WTC11 (cell line): ENCODE data around the gene N4BP2L2. TPM values are rescaled to one million over a fixed set of nuclear protein-coding genes. Genes with fewer than 3 reads are reported as not detected.

Experiments used
- ATAC-seq: fragments of 200-7000 bp; cut with Tn5 transposase; 2 replicates; pipeline ENCODE4 v1.10.0; 2021; ENCODE audit warnings: mild to moderate bottlenecking, moderate library complexity
- CTCF ChIA-PET: fragments of 300-600 bp; sonication (Branson Sonifier 250); formaldehyde crosslinking; loops from one replicate; lab custom pipeline; 2021; ENCODE audit warnings: antibody characterized with exemption; lab: Charles Lee
- POLR2A ChIA-PET: fragments of 350-600 bp; sonication (Branson Sonifier 250); formaldehyde crosslinking; loops from one replicate; lab custom pipeline; 2021; ENCODE audit warnings: antibody characterized with exemption; lab: Charles Lee
- DNase-seq: peaks from one replicate; pipeline ENCODE4 v3.0.0; 2021; ENCODE audit warnings: low spot score
- H3K27ac Mint-ChIP-seq: 2 replicates; pipeline ENCODE4 v1.8.0; 2021; ENCODE audit warnings: mixed read lengths
- H3K27me3 Mint-ChIP-seq: 2 replicates; pipeline ENCODE4 v1.8.0; 2021; ENCODE audit warnings: low read depth, mild to moderate bottlenecking, moderate library complexity, mixed read lengths
- H3K36me3 Mint-ChIP-seq: 2 replicates; pipeline ENCODE4 v1.8.0; 2021; ENCODE audit warnings: mixed read lengths
- H3K4me1 Mint-ChIP-seq: 2 replicates; pipeline ENCODE4 v1.8.0; 2022; ENCODE audit warnings: mixed read lengths
- H3K4me3 Mint-ChIP-seq: 2 replicates; pipeline ENCODE4 v1.8.0; 2021; ENCODE audit warnings: mild to moderate bottlenecking, moderate library complexity, mixed read lengths
- H3K9me3 Mint-ChIP-seq: 2 replicates; pipeline ENCODE4 v1.8.0; 2021; ENCODE audit warnings: mixed read lengths
- AFF4 ChIP-seq: sonication (generic); formaldehyde crosslinking; IDR thresholded peaks from 2 replicates; pipeline ENCODE4 v1.8.1; 2023; ENCODE audit warnings: mild to moderate bottlenecking, missing genetic modification reagents, borderline replicate concordance
- ARID4B ChIP-seq: sonication (generic); formaldehyde crosslinking; IDR thresholded peaks from 2 replicates; pipeline ENCODE4 v1.8.0; 2023; ENCODE audit warnings: missing genetic modification reagents, mild to moderate bottlenecking, borderline replicate concordance
- FOXJ3 ChIP-seq: sonication (generic); formaldehyde crosslinking; IDR thresholded peaks from 2 replicates; pipeline ENCODE4 v1.9.0; 2021; ENCODE audit warnings: missing genetic modification reagents, mild to moderate bottlenecking, borderline replicate concordance
- FOXP1 ChIP-seq: sonication (generic); formaldehyde crosslinking; IDR thresholded peaks from 2 replicates; pipeline ENCODE4 v1.8.0; 2022; ENCODE audit warnings: missing genetic modification reagents, mild to moderate bottlenecking, moderate library complexity, borderline replicate concordance
- HMGXB4 ChIP-seq: sonication (generic); formaldehyde crosslinking; IDR thresholded peaks from 2 replicates; pipeline ENCODE4 v1.8.1; 2023; ENCODE audit warnings: mild to moderate bottlenecking, moderate library complexity, missing genetic modification reagents
- IRF2 ChIP-seq: sonication (generic); formaldehyde crosslinking; IDR thresholded peaks from 2 replicates; pipeline ENCODE4 v1.8.0; 2022; ENCODE audit warnings: low read depth, missing genetic modification reagents, borderline replicate concordance
- NR2C2 ChIP-seq: sonication (generic); formaldehyde crosslinking; IDR thresholded peaks from 2 replicates; pipeline ENCODE4 v1.8.0; 2022; ENCODE audit warnings: mild to moderate bottlenecking, missing genetic modification reagents
- PRDM15 ChIP-seq: sonication (generic); formaldehyde crosslinking; IDR thresholded peaks from 2 replicates; pipeline ENCODE4 v1.8.0; 2022; ENCODE audit warnings: missing genetic modification reagents
- SP1 ChIP-seq: sonication (generic); formaldehyde crosslinking; conservative IDR thresholded peaks from 2 replicates; pipeline ENCODE4 v1.8.1; 2022; ENCODE audit warnings: missing genetic modification reagents
- TEAD1 ChIP-seq: sonication (generic); formaldehyde crosslinking; IDR thresholded peaks from 2 replicates; pipeline ENCODE4 v1.8.0; 2022; ENCODE audit warnings: mild to moderate bottlenecking, missing genetic modification reagents
- ZNF121 ChIP-seq: sonication (generic); formaldehyde crosslinking; IDR thresholded peaks from 2 replicates; pipeline ENCODE4 v1.8.0; 2023; ENCODE audit warnings: missing genetic modification reagents
- ZNF219 ChIP-seq: sonication (generic); formaldehyde crosslinking; IDR thresholded peaks from 2 replicates; pipeline ENCODE4 v1.8.0; 2023; ENCODE audit warnings: missing genetic modification reagents, mild to moderate bottlenecking, borderline replicate concordance
- ZSCAN18 ChIP-seq: fragments of 250-450 bp; sonication (Bioruptor Pico); IDR thresholded peaks from 2 replicates; pipeline ENCODE4 v2.1.2; 2022; ENCODE audit warnings: mild to moderate bottlenecking, moderate library complexity
- total RNA-seq: library from RNA; stranded (reverse); gene quantifications from 3 replicates; pipeline ENCODE4 v1.2.3, GENCODE V29; 2021

N4BP2L2 gene
- total RNA-seq, 1 experiment from 2014 or later, result 68.9 TPM

GRCh38 chr13:32499538-32500210, 38.9 kb downstream of the N4BP2L2 start (continued):
- TF ChIP-seq ZSCAN18 (CRISPR knock-in tag) (no peak), HMGXB4 (CRISPR knock-in tag) (no peak), FOXJ3 (no peak), NR2C2 (CRISPR knock-in tag) (no peak), PRDM15 (CRISPR knock-in tag) (no peak)

- TF ChIP-seq ARID4B (CRISPR knock-in tag), result no peak
- TF ChIP-seq TEAD1 (CRISPR knock-in tag), result no peak
- TF ChIP-seq IRF2 (CRISPR knock-in tag), result no peak
- TF ChIP-seq FOXP1 (CRISPR knock-in tag), result no peak
- no peak for TF ChIP-seq AFF4 (CRISPR knock-in tag)
- no peak for TF ChIP-seq SP1 (CRISPR knock-in tag)
- TF ChIP-seq ZNF219 (CRISPR knock-in tag), result no peak
- no peak for TF ChIP-seq ZNF121
- DNase-seq (no peak), ATAC-seq (no peak)
- Mint-ChIP-seq H3K4me3 (no peak overlapping the region), H3K27ac (peak overlapping the region; percentile 36; the same call in 1 of the 2 replicates), H3K9me3 (no peaks in the 10 kb centered on the region), H3K27me3 (no peaks in the 10 kb centered on the region), H3K36me3 (peaks cover 6% of the 10 kb centered on the region), H3K4me1 (no peaks in the 10 kb centered on the region)
- POLR2A ChIA-PET, result no interaction called here
- CTCF ChIA-PET, result no interaction called here
Observed at GRCh38 chr13:32497589-32497988, 41.0 kb downstream of the N4BP2L2 start.
